IMR-90 (cell line): ENCODE results near the gene SECTM1. TPM values are rescaled to one million over a fixed set of nuclear protein-coding genes. Genes with fewer than 3 reads are reported as not detected.

ENCODE experiments used
- ATAC-seq: fragments of 200-7000 bp; cut with Tn5 transposase; 2 replicates; pipeline ENCODE4 v1.9.1; 2020; ENCODE audit warnings: low read depth, mild to moderate bottlenecking, moderate library complexity
- BruUV-seq: library from RNA; stranded (reverse); fragments of 400-500 nt; replicated peaks from 2 replicates; lab custom pipeline; 2021; lab: Mats Ljungman, UMichigan
- CTCF ChIA-PET: fragments of 300-600 bp; formaldehyde crosslinking; extraction: SDS; loops from one replicate; lab custom pipeline; 2021; ENCODE audit warnings: antibody characterized with exemption; lab: Yijun Ruan, JAX
- POLR2A ChIA-PET: fragments of 300-600 bp; sonication (Branson Sonifier 250); formaldehyde crosslinking; loops from one replicate; lab custom pipeline; 2022; ENCODE audit warnings: antibody characterized with exemption; ENCODE audit not compliant: unreplicated experiment; lab: Charles Lee
- DNase-seq: peaks from one replicate; pipeline ENCODE4 v3.0.0; 2013
- H2AFZ ChIP-seq: replicated peaks from 2 replicates; pipeline ENCODE3; 2013; ENCODE audit warnings: low read length, mild to moderate bottlenecking; ENCODE audit not compliant: poor library complexity
- H2AK5ac ChIP-seq: 2 replicates; pipeline ENCODE4 v1.6.1; 2013; ENCODE audit warnings: low read depth, low read length, inconsistent platforms
- H2AK9ac ChIP-seq: replicated peaks from 2 replicates; pipeline ENCODE3; 2013; ENCODE audit warnings: mild to moderate bottlenecking, low read depth, low read length, moderate library complexity; ENCODE audit not compliant: poor library complexity
- H2BK120ac ChIP-seq: 2 replicates; pipeline ENCODE4 v1.6.1; 2013; ENCODE audit warnings: low read depth, low read length, inconsistent platforms
- H2BK15ac ChIP-seq: 3 replicates; pipeline ENCODE4 v1.6.1; 2013; ENCODE audit warnings: low read depth, low read length, inconsistent platforms
- H2BK20ac ChIP-seq: 2 replicates; pipeline ENCODE4 v1.6.1; 2013; ENCODE audit warnings: low read depth, mild to moderate bottlenecking, inconsistent platforms, low read length, moderate library complexity
- H2BK5ac ChIP-seq: 2 replicates; pipeline ENCODE4 v1.6.1; 2013; ENCODE audit warnings: mild to moderate bottlenecking, low read depth, low read length, inconsistent platforms; ENCODE audit not compliant: poor library complexity, severe bottlenecking
- H3K14ac ChIP-seq: replicated peaks from 2 replicates; pipeline ENCODE4 v1.6.1; 2013; ENCODE audit warnings: low read depth, low read length, inconsistent platforms
- H3K18ac ChIP-seq: 2 replicates; pipeline ENCODE4 v1.6.1; 2013; ENCODE audit warnings: low read depth, low read length, control low read depth
- H3K23ac ChIP-seq: 2 replicates; pipeline ENCODE4 v1.6.1; 2013; ENCODE audit warnings: low read depth, low read length, inconsistent platforms
- H3K27ac ChIP-seq: 2 replicates; pipeline ENCODE4 v1.5.1; 2013; ENCODE audit warnings: mild to moderate bottlenecking, control low read depth, low read length; ENCODE audit not compliant: insufficient read depth
- H3K27me3 ChIP-seq: 2 replicates; pipeline ENCODE4 v1.6.1; 2013; ENCODE audit warnings: low read length; ENCODE audit not compliant: control insufficient read depth, insufficient read depth
- H3K36me3 ChIP-seq: 2 replicates; pipeline ENCODE4 v1.6.1; 2013; ENCODE audit warnings: low read length, mixed read lengths; ENCODE audit not compliant: control insufficient read depth, insufficient read depth
- H3K4ac ChIP-seq: 2 replicates; pipeline ENCODE4 v1.6.1; 2013; ENCODE audit warnings: low read depth, low read length, inconsistent platforms
- H3K4me1 ChIP-seq: 2 replicates; pipeline ENCODE4 v1.6.1; 2013; ENCODE audit warnings: low read length, mixed read lengths; ENCODE audit not compliant: control insufficient read depth, insufficient read depth
- H3K4me2 ChIP-seq: 2 replicates; pipeline ENCODE4 v1.6.1; 2013; ENCODE audit warnings: low read depth, mild to moderate bottlenecking, control low read depth, low read length, moderate library complexity
- H3K4me3 ChIP-seq: 2 replicates; pipeline ENCODE4 v1.5.1; 2013; ENCODE audit warnings: low read depth, mild to moderate bottlenecking, control low read depth, low read length, moderate library complexity; ENCODE audit not compliant: insufficient read depth
- H3K56ac ChIP-seq: 2 replicates; pipeline ENCODE4 v1.6.1; 2013; ENCODE audit warnings: low read length, inconsistent platforms; ENCODE audit not compliant: insufficient read depth; ENCODE audit errors: extremely low read depth
- H3K79me1 ChIP-seq, 2 experiments: 2 replicates each; pipeline ENCODE4 v1.6.1; 2013; ENCODE audit warnings: low read length in 2 of 2, inconsistent platforms in 1 of 2, low read depth in 1 of 2
- H3K9ac ChIP-seq: 2 replicates; pipeline ENCODE4 v1.6.1; 2013; ENCODE audit warnings: low read depth, low read length, control low read depth
- H3K9me1 ChIP-seq: 2 replicates; pipeline ENCODE4 v1.6.1; 2013; ENCODE audit warnings: low read length, inconsistent platforms; ENCODE audit not compliant: insufficient read depth
- H3K9me3 ChIP-seq: 2 replicates; pipeline ENCODE4 v1.6.1; 2013; ENCODE audit warnings: low read length; ENCODE audit not compliant: control insufficient read depth, insufficient read depth
- H4K20me1 ChIP-seq: 2 replicates; pipeline ENCODE4 v1.6.1; 2013; ENCODE audit warnings: low read length, inconsistent platforms; ENCODE audit not compliant: insufficient read depth
- H4K5ac ChIP-seq: 2 replicates; pipeline ENCODE4 v1.6.1; 2013; ENCODE audit warnings: mild to moderate bottlenecking, low read depth, low read length, control low read depth
- H4K8ac ChIP-seq, 2 experiments: 2 replicates each; pipeline ENCODE4 v1.6.1; 2013; ENCODE audit warnings: low read depth in 2 of 2, low read length in 2 of 2, control low read depth in 1 of 2, inconsistent platforms in 1 of 2
- H4K91ac ChIP-seq: 2 replicates; pipeline ENCODE4 v1.6.1; 2013; ENCODE audit warnings: low read depth, low read length, inconsistent platforms; ENCODE audit not compliant: insufficient read depth
- CEBPB ChIP-seq: IDR thresholded peaks from 2 replicates; pipeline ENCODE4 v1.6.1; 2012; ENCODE audit warnings: low read depth, low read length, improper control_type of control experiment
- CHD1 ChIP-seq: IDR thresholded peaks from 2 replicates; pipeline ENCODE4 v1.6.1; 2012; ENCODE audit warnings: low read depth, low read length, improper control_type of control experiment
- FOS ChIP-seq: fragments of 150-350 bp; IDR thresholded peaks from 2 replicates; pipeline ENCODE4 v1.6.1; 2016; ENCODE audit warnings: low read depth, low read length
- MAZ ChIP-seq: IDR thresholded peaks from 2 replicates; pipeline ENCODE4 v1.6.1; 2012; ENCODE audit warnings: low read depth, mild to moderate bottlenecking, low read length, improper control_type of control experiment, moderate library complexity, borderline replicate concordance
- MXI1 ChIP-seq: IDR thresholded peaks from 2 replicates; pipeline ENCODE4 v1.6.1; 2012; ENCODE audit warnings: low read depth, mild to moderate bottlenecking, low read length, moderate library complexity, borderline replicate concordance
- NFE2L2 ChIP-seq: fragments of 150-350 bp; IDR thresholded peaks from 2 replicates; pipeline ENCODE4 v1.6.1; 2016; ENCODE audit warnings: low read depth, mild to moderate bottlenecking, low read length
- POLR2A ChIP-seq: IDR thresholded peaks from 2 replicates; pipeline ENCODE4 v1.6.1; 2012; ENCODE audit warnings: mild to moderate bottlenecking, low read depth, low read length
- RAD21 ChIP-seq: IDR thresholded peaks from 2 replicates; pipeline ENCODE4 v1.6.1; 2012; ENCODE audit warnings: low read length, improper control_type of control experiment
- RCOR1 ChIP-seq: IDR thresholded peaks from 2 replicates; pipeline ENCODE4 v1.6.1; 2012; ENCODE audit warnings: mild to moderate bottlenecking, low read length, improper control_type of control experiment; ENCODE audit not compliant: insufficient replicate concordance
- RFX5 ChIP-seq: IDR thresholded peaks from 2 replicates; pipeline ENCODE4 v1.8.0; 2012; ENCODE audit warnings: low read depth, mild to moderate bottlenecking, low read length, moderate library complexity
- SMC3 ChIP-seq: fragments of 150-350 bp; IDR thresholded peaks from 2 replicates; pipeline ENCODE4 v1.6.1; 2016; ENCODE audit warnings: low read depth, mild to moderate bottlenecking, antibody characterized with exemption, low read length, moderate library complexity
- WGBS, 2 experiments: methylation state at CpG; one replicate each; pipeline versions ENCODE4 v1.1.5 to v1.1.7; 2013; ENCODE audit warnings: missing lambda C conversion rate in 2 of 2; ENCODE audit not compliant: insufficient read length in 1 of 2; ENCODE audit errors: extremely low coverage in 2 of 2; 5-methylcytosine and 5-hydroxymethylcytosine counted together
- dilution Hi-C: fragments of 300-500 bp; cut with HindIII; formaldehyde crosslinking; loops from one replicate; pipeline ENCODE4 v1.14.3; 2018; ENCODE audit warnings: low sequenced_read_pairs; ENCODE audit not compliant: unreplicated experiment
- in situ Hi-C: fragments of 300-500 bp; cut with MboI; formaldehyde crosslinking; loops from 3 replicates; pipeline ENCODE4 v1.14.3; 2019; ENCODE audit warnings: low sequenced_read_pairs, inconsistent platforms, mixed read lengths
- intact Hi-C: fragments of 100-400 bp; cut with micrococcal nuclease; formaldehyde crosslinking; loops from 2 replicates; pipeline ENCODE4 v1.10.0; 2022
- polyA plus RNA-seq, 3 experiments: library from polyadenylated mRNA; depleted of rRNA; stranded (reverse); fragments of >200 nt; gene quantifications; 2 replicates each; pipeline ENCODE4 v1.2.3, GENCODE V29; 2012; ENCODE audit warnings: low replicate concordance in 1 of 3
- total RNA-seq: library from RNA; depleted of rRNA; stranded (reverse); fragments of >200 nt; gene quantifications from 2 replicates; pipeline ENCODE4 v1.2.3, GENCODE V29; 2012
- TF ChIP-seq, protein P1 (sequence below): fragments of 150-350 bp; IDR thresholded peaks from 2 replicates; pipeline ENCODE4 v1.6.1; 2016; ENCODE audit warnings: low read depth, mild to moderate bottlenecking, low read length, moderate library complexity, borderline replicate concordance
- TF ChIP-seq, protein P2 (sequence below): fragments of 150-350 bp; IDR thresholded peaks from 2 replicates; pipeline ENCODE4 v1.6.1; 2017; ENCODE audit warnings: mild to moderate bottlenecking, antibody characterized with exemption, low read length, low read depth

SECTM1 gene
- total and polyA plus RNA-seq, 2 of the 4 experiments (the other 2 are of a cell fraction), result 2.3 to 4.4 TPM

DNA sequence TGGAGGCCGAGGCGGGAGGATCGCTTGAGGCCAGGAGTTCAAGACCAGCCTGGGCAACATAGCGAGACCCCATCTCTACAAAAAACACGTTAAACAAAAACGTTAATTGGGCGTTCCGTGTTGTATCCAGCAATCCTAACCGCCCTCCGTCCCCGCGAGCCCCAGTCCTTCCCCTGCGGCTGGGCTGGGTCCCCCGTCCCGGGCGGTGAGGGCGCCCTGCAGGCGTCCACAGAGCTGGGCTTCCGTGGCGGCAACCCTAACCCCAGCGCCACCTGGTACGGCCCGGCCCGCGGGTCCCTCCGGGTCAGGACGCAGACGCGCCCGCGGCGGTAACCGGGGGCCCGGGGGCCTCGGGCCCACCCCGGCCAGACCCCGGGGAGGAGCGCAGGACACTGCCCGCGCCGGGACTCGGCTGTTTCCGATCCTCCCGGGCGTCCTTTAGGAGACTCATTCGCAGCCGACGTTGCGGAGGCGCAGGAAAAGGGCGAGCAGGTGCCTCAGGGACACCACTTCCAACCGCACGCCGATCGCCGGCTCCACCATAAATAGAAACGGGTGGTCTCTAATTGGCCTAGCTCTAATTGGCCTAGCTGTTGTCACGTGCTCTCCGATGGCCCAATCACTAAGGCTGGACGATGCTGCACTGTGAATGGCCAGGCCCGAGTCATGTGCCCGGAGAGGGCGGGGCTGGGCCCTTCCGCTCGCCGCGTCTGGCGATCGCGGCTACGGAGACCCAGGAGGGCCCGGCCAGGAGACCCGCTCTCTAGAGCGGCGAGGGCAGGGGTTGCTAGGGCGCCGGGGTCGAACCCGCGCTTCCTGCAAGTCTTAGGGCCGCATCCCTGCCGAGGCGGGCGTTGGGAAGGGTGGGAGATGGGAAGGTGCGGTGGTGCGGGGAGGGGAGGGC is 41.1 kb downstream of the SECTM1 start:
- BruUV-seq, result no TSS peak
- DNase-seq (peak; percentile 98), ATAC-seq (peak; percentile 93)
- H3K27me3 ChIP-seq, result no peaks in the 10 kb centered on the region
- peak overlapping the region; percentile 79; the same call in 1 of the 2 replicates for H3K18ac ChIP-seq
- peak overlapping the region; percentile 69 for H3K4me2 ChIP-seq
- peak overlapping the region; percentile 84 for H3K14ac ChIP-seq
- peak overlapping the region; percentile 66; the same call in 1 of the 2 replicates for H3K23ac ChIP-seq
- H3K36me3 ChIP-seq, result no peaks in the 10 kb centered on the region
- 1% methylated on average over 56 of the region's 86 CpGs; no CpG with 5 or more reads in 1 of the 2 experiments for WGBS, 2 experiments
- peaks cover 0 to 32% of the 10 kb centered on the region in 2 experiments; a peak in 2 of 4 replicates for H3K79me1 ChIP-seq
- H3K9ac ChIP-seq, result peak overlapping the region; percentile 86
- peaks cover 10% of the 10 kb centered on the region; the same call in 1 of the 2 replicates for H4K20me1 ChIP-seq
- H4K8ac ChIP-seq, result peak overlapping the region; percentile 20 to 96; a peak in 3 of 4 replicates
- peak overlapping the region; percentile 99 for H3K27ac ChIP-seq
- in situ Hi-C loops (no loop called here), intact Hi-C loops (no loop called here), dilution Hi-C loops (no loop called here)
- H3K4me3 ChIP-seq, result peak overlapping the region; percentile 71
- POLR2A ChIA-PET, result interaction anchor here (0.6 to 1.0 kb wide), 3 partner anchors 19 to 301 kb away, joined by 3 to 5 read pairs (median 4); partner anchors contain the start of gene CSNK1D
- H3K4me1 ChIP-seq, result peaks cover 28% of the 10 kb centered on the region
- peak overlapping the region; percentile 97 for H3K4ac ChIP-seq
- H2BK120ac ChIP-seq, result peak overlapping the region; percentile 88
- peak overlapping the region; percentile 50; the same call in 1 of the 2 replicates for H4K5ac ChIP-seq
- no peak overlapping the region; the same call in 1 of the 2 replicates for H3K56ac ChIP-seq
- H2BK15ac ChIP-seq, result no peak overlapping the region
- CTCF ChIA-PET, result no interaction called here
- H2AK9ac ChIP-seq, result peak overlapping the region; percentile 97
- peak overlapping the region; percentile 62; the same call in 1 of the 2 replicates for H2AK5ac ChIP-seq
- no peak overlapping the region for H2BK20ac ChIP-seq
- peak overlapping the region; percentile 96 for H2BK5ac ChIP-seq
- H3K9me3 ChIP-seq, result no peaks in the 10 kb centered on the region
- H3K9me1 ChIP-seq, result peaks cover 21% of the 10 kb centered on the region
- peak overlapping the region; percentile 97 for H2AFZ ChIP-seq
- H4K91ac ChIP-seq, result peak overlapping the region; percentile 97
- peak; percentile 96 for TF ChIP-seq POLR2A
- TF ChIP-seq, protein P1, sequence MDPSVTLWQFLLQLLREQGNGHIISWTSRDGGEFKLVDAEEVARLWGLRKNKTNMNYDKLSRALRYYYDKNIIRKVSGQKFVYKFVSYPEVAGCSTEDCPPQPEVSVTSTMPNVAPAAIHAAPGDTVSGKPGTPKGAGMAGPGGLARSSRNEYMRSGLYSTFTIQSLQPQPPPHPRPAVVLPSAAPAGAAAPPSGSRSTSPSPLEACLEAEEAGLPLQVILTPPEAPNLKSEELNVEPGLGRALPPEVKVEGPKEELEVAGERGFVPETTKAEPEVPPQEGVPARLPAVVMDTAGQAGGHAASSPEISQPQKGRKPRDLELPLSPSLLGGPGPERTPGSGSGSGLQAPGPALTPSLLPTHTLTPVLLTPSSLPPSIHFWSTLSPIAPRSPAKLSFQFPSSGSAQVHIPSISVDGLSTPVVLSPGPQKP, result no peak
- no peak for TF ChIP-seq MXI1
- no peak for TF ChIP-seq RFX5
- peak; percentile 96 for TF ChIP-seq RCOR1
- peak; percentile 69; the same call in 1 of the 2 replicates for TF ChIP-seq MAZ
- TF ChIP-seq SMC3, result no peak
- no peak for TF ChIP-seq NFE2L2
- no peak for TF ChIP-seq CHD1
- TF ChIP-seq, protein P2, sequence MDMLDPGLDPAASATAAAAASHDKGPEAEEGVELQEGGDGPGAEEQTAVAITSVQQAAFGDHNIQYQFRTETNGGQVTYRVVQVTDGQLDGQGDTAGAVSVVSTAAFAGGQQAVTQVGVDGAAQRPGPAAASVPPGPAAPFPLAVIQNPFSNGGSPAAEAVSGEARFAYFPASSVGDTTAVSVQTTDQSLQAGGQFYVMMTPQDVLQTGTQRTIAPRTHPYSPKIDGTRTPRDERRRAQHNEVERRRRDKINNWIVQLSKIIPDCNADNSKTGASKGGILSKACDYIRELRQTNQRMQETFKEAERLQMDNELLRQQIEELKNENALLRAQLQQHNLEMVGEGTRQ, result peak; percentile 100
- peak; percentile 57; the same call in 1 of the 2 replicates for TF ChIP-seq FOS
- no peak for TF ChIP-seq RAD21
- TF ChIP-seq CEBPB, result peak; percentile 37; the same call in 1 of the 2 replicates
